ENCODE measurements around the gene DGKB.

DNA sequence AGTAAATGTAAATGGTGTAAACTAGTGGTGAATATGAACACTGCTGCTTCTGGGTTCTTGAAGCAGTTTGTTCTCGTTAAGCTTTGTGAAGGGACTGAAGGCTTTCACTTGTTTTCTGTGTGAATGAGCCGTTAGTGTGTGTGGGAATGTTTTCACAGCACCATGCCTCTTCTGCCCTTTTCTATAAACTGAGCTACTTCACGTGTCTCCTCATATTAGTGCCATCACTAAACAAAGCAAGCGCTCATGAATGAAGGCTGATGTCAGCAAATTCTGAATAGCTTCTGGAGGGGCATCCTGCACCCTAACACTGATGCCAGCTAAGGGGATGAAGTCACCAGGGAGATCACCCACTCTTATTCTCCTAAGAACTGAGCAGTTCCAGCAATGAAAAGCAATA lies 707.5 kb downstream of the DGKB start:
- TF ChIP-seq, protein P1, sequence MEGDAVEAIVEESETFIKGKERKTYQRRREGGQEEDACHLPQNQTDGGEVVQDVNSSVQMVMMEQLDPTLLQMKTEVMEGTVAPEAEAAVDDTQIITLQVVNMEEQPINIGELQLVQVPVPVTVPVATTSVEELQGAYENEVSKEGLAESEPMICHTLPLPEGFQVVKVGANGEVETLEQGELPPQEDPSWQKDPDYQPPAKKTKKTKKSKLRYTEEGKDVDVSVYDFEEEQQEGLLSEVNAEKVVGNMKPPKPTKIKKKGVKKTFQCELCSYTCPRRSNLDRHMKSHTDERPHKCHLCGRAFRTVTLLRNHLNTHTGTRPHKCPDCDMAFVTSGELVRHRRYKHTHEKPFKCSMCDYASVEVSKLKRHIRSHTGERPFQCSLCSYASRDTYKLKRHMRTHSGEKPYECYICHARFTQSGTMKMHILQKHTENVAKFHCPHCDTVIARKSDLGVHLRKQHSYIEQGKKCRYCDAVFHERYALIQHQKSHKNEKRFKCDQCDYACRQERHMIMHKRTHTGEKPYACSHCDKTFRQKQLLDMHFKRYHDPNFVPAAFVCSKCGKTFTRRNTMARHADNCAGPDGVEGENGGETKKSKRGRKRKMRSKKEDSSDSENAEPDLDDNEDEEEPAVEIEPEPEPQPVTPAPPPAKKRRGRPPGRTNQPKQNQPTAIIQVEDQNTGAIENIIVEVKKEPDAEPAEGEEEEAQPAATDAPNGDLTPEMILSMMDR (IDR thresholded peaks at IDR 0.05), result no peak
- TF ChIP-seq, protein P2, sequence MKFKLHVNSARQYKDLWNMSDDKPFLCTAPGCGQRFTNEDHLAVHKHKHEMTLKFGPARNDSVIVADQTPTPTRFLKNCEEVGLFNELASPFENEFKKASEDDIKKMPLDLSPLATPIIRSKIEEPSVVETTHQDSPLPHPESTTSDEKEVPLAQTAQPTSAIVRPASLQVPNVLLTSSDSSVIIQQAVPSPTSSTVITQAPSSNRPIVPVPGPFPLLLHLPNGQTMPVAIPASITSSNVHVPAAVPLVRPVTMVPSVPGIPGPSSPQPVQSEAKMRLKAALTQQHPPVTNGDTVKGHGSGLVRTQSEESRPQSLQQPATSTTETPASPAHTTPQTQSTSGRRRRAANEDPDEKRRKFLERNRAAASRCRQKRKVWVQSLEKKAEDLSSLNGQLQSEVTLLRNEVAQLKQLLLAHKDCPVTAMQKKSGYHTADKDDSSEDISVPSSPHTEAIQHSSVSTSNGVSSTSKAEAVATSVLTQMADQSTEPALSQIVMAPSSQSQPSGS (CRISPR knock-in tag; IDR thresholded peaks at IDR 0.05; ENCODE audit: borderline replicate concordance, low read depth), result no peak
- TF ChIP-seq ZNF121 (CRISPR knock-in tag; IDR thresholded peaks at IDR 0.05), result no peak
- no peak for TF ChIP-seq CBFB (CRISPR knock-in tag; IDR thresholded peaks at IDR 0.05; ENCODE audit: low read depth)
- TF ChIP-seq KAT7 (CRISPR knock-in tag; IDR thresholded peaks at IDR 0.05; ENCODE audit: borderline replicate concordance), result no peak
